GM23338 (cell line): ENCODE results near the gene AGAP1. TPM values are rescaled to one million over a fixed set of nuclear protein-coding genes. Genes with fewer than 3 reads are reported as not detected.

Experiments used
- ATAC-seq: fragments of 200-7000 bp; cut with Tn5 transposase; 3 replicates; pipeline ENCODE4 v1.9.1; 2020
- DNase-seq: peaks from one replicate; pipeline ENCODE4 v3.0.0-alpha.2; 2015; ENCODE audit warnings: low spot score
- H2AFZ ChIP-seq: fragments of 200-600 bp; sonication (generic); 2 replicates; pipeline ENCODE4 v1.8.0; 2016; ENCODE audit warnings: antibody characterized with exemption, mild to moderate bottlenecking, moderate library complexity
- H3F3A ChIP-seq: fragments of 200-600 bp; sonication (generic); replicated peaks from 2 replicates; pipeline ENCODE4 v1.8.0; 2017; ENCODE audit warnings: antibody characterized with exemption, mixed run types, low read depth
- H3K27ac ChIP-seq: fragments of 200-600 bp; sonication (generic); 2 replicates; pipeline ENCODE4 v1.6.1; 2016; ENCODE audit warnings: low read depth
- H3K27me3 ChIP-seq: fragments of 200-600 bp; sonication (generic); 2 replicates; pipeline ENCODE4 v1.8.0; 2016; ENCODE audit warnings: mild to moderate bottlenecking, mixed run types, moderate library complexity; ENCODE audit not compliant: insufficient read depth
- H3K36me3 ChIP-seq: fragments of 200-600 bp; sonication (generic); 2 replicates; pipeline ENCODE4 v1.8.0; 2016; ENCODE audit warnings: mild to moderate bottlenecking; ENCODE audit not compliant: insufficient read depth
- H3K4me1 ChIP-seq: fragments of 200-600 bp; sonication (generic); 2 replicates; pipeline ENCODE4 v1.8.0; 2016; ENCODE audit warnings: mild to moderate bottlenecking, moderate library complexity; ENCODE audit not compliant: insufficient read depth
- H3K4me2 ChIP-seq: fragments of 200-600 bp; sonication (generic); 2 replicates; pipeline ENCODE4 v1.7.1; 2017; ENCODE audit warnings: mixed run types
- H3K4me3 ChIP-seq: fragments of 200-600 bp; sonication (generic); 2 replicates; pipeline ENCODE4 v1.6.1; 2016; ENCODE audit warnings: mixed run types
- H3K79me2 ChIP-seq: fragments of 200-600 bp; sonication (generic); replicated peaks from 2 replicates; pipeline ENCODE4 v1.8.0; 2017; ENCODE audit warnings: mild to moderate bottlenecking; ENCODE audit not compliant: insufficient read depth
- H3K9me2 ChIP-seq: fragments of 200-600 bp; sonication (generic); 2 replicates; pipeline ENCODE4 v1.8.0; 2017; ENCODE audit not compliant: insufficient read depth
- H4K20me1 ChIP-seq: fragments of 200-600 bp; sonication (generic); replicated peaks from 2 replicates; pipeline ENCODE4 v1.8.0; 2017; ENCODE audit warnings: mild to moderate bottlenecking; ENCODE audit not compliant: insufficient read depth
- H3K27ac Mint-ChIP-seq: 2 replicates; pipeline ENCODE4 v1.8.0; 2020; ENCODE audit warnings: inconsistent platforms, mild to moderate bottlenecking, moderate library complexity, mixed read lengths
- H3K27me3 Mint-ChIP-seq: 3 replicates; pipeline ENCODE4 v1.8.0; 2022; ENCODE audit warnings: low read depth, mild to moderate bottlenecking, moderate library complexity, mixed read lengths, inconsistent platforms; ENCODE audit not compliant: insufficient read depth, poor library complexity
- H3K36me3 Mint-ChIP-seq: 3 replicates; pipeline ENCODE4 v1.8.0; 2021; ENCODE audit warnings: low read depth, mild to moderate bottlenecking, inconsistent platforms, moderate library complexity, mixed read lengths
- H3K4me1 Mint-ChIP-seq: 3 replicates; pipeline ENCODE4 v1.8.0; 2020; ENCODE audit warnings: mild to moderate bottlenecking, inconsistent platforms, mixed read lengths
- H3K4me3 Mint-ChIP-seq: 3 replicates; pipeline ENCODE4 v1.8.0; 2021; ENCODE audit warnings: moderate library complexity, mild to moderate bottlenecking, inconsistent platforms, mixed read lengths
- H3K9me3 Mint-ChIP-seq: 3 replicates; pipeline ENCODE4 v1.8.0; 2020; ENCODE audit warnings: moderate library complexity, mild to moderate bottlenecking, inconsistent platforms, mixed read lengths
- CREB1 ChIP-seq: fragments of 250-450 bp; sonication (Bioruptor Pico); IDR thresholded peaks from 2 replicates; pipeline ENCODE4 v1.5.0; 2020; ENCODE audit warnings: low read depth, mild to moderate bottlenecking, moderate library complexity
- EZH2 ChIP-seq: fragments of 200-600 bp; sonication (generic); IDR thresholded peaks from one replicate; pipeline ENCODE4 v1.8.0; 2017; ENCODE audit warnings: antibody characterized with exemption, mild to moderate bottlenecking, low read depth; ENCODE audit not compliant: unreplicated experiment
- EZH2phosphoT487 ChIP-seq: fragments of 200-600 bp; sonication (generic); IDR thresholded peaks from one replicate; pipeline ENCODE4 v1.8.1; 2018; ENCODE audit warnings: antibody characterized with exemption; ENCODE audit not compliant: unreplicated experiment
- JUNB ChIP-seq: IDR thresholded peaks from one replicate; pipeline ENCODE4 v1.6.1; 2016; ENCODE audit warnings: antibody characterized with exemption; ENCODE audit not compliant: unreplicated experiment
- NANOG ChIP-seq: IDR thresholded peaks from 2 replicates; pipeline ENCODE4 v1.6.1; 2016; ENCODE audit warnings: antibody characterized with exemption, borderline replicate concordance
- POLR2AphosphoS5 ChIP-seq: IDR thresholded peaks from 2 replicates; pipeline ENCODE4 v1.6.1; 2016; ENCODE audit warnings: antibody characterized with exemption, low read depth
- STAT1 ChIP-seq: IDR thresholded peaks from one replicate; pipeline ENCODE4 v1.6.1; 2016; ENCODE audit warnings: antibody characterized with exemption; ENCODE audit not compliant: unreplicated experiment
- ZNF114 ChIP-seq: fragments of 250-450 bp; sonication (Bioruptor Pico); IDR thresholded peaks from 2 replicates; pipeline ENCODE4 v1.5.0; 2020; ENCODE audit warnings: mild to moderate bottlenecking, moderate library complexity
- ZNF331 ChIP-seq: fragments of 250-450 bp; sonication (Bioruptor Pico); IDR thresholded peaks from 2 replicates; pipeline ENCODE4 v1.5.0; 2020; ENCODE audit warnings: low read depth, mild to moderate bottlenecking, moderate library complexity
- polyA plus RNA-seq: library from polyadenylated mRNA; unstranded; fragments of >200 nt; fragmentation: Nextera tagmentation; extraction: Ambion mirVana; gene quantifications from 2 replicates; pipeline ENCODE4 v1.2.1, GENCODE V29; 2016
- total RNA-seq: library from RNA; depleted of rRNA; stranded (reverse); fragments of >200 nt; shearing (Covaris generic); gene quantifications from 2 replicates; pipeline ENCODE4 v1.2.3, GENCODE V29; 2014
- TF ChIP-seq, protein P1 (sequence below): IDR thresholded peaks from one replicate; pipeline ENCODE4 v1.6.1; 2018; ENCODE audit warnings: antibody characterized with exemption; ENCODE audit not compliant: unreplicated experiment
- TF ChIP-seq, protein P2 (sequence below): IDR thresholded peaks from 2 replicates; pipeline ENCODE4 v1.6.1; 2016; ENCODE audit warnings: antibody characterized with exemption
- TF ChIP-seq, protein P3 (sequence below): fragments of 250-450 bp; sonication (Bioruptor Pico); IDR thresholded peaks from 2 replicates; pipeline ENCODE4 v1.5.0; 2020; ENCODE audit warnings: mild to moderate bottlenecking, moderate library complexity
- TF ChIP-seq, protein P4 (sequence below), 2 experiments: fragments of 200-600 bp in 1 of 2; sonication (generic) in 1 of 2; conservative IDR thresholded peaks; 2 replicates each; pipeline versions ENCODE4 v1.5.1 to v1.6.1; 2016 to 2017; ENCODE audit warnings: antibody characterized with exemption in 2 of 2, low read depth in 2 of 2, mild to moderate bottlenecking in 2 of 2, moderate library complexity in 1 of 2

The AGAP1 gene
- total and polyA plus RNA-seq, 2 experiments from 2014 or later = 13.3 to 27.9 TPM

DNA sequence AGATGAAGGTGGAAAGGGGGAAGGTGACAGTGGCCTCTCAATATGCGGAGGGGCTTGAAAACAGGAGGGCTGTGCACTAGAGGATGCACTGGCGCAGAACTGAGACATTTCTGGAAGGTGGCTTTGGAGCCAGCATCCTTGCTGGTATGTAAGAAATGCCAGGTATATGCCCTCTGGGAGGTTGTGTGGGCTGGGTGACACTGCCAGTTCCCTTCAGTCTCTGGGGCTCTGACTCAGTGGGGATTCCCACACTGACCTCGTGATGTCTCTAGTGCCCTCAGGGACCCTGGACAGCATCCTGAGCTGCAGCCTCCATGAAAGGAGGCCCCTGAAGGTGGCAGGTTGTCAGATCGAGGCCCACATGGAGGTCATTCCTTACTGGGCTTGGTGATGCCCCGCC lies 74.0 kb downstream of the AGAP1 start:
- no peak overlapping the region for H3K27ac Mint-ChIP-seq
- Histone ChIP-seq H4K20me1 (no peaks in the 10 kb centered on the region; the same call in 1 of the 2 replicates), H3K79me2 (peaks cover 88% of the 10 kb centered on the region), H3K4me1 (peaks cover 17% of the 10 kb centered on the region), H3K36me3 (no peaks in the 10 kb centered on the region), H3K4me3 (no peak overlapping the region), H3K9me2 (0 out of 2 replicates have a peak, but pooled peaks cover 4% of the 10 kb centered on the region), H3K4me2 (no peak overlapping the region), H3K27ac (no peak overlapping the region), H3K27me3 (no peaks in the 10 kb centered on the region), H3F3A (no peaks in the 10 kb centered on the region), H2AFZ (no peak overlapping the region)
- peaks cover 7% of the 10 kb centered on the region for H3K27me3 Mint-ChIP-seq
- ATAC-seq = no peak
- TF ChIP-seq, protein P1, sequence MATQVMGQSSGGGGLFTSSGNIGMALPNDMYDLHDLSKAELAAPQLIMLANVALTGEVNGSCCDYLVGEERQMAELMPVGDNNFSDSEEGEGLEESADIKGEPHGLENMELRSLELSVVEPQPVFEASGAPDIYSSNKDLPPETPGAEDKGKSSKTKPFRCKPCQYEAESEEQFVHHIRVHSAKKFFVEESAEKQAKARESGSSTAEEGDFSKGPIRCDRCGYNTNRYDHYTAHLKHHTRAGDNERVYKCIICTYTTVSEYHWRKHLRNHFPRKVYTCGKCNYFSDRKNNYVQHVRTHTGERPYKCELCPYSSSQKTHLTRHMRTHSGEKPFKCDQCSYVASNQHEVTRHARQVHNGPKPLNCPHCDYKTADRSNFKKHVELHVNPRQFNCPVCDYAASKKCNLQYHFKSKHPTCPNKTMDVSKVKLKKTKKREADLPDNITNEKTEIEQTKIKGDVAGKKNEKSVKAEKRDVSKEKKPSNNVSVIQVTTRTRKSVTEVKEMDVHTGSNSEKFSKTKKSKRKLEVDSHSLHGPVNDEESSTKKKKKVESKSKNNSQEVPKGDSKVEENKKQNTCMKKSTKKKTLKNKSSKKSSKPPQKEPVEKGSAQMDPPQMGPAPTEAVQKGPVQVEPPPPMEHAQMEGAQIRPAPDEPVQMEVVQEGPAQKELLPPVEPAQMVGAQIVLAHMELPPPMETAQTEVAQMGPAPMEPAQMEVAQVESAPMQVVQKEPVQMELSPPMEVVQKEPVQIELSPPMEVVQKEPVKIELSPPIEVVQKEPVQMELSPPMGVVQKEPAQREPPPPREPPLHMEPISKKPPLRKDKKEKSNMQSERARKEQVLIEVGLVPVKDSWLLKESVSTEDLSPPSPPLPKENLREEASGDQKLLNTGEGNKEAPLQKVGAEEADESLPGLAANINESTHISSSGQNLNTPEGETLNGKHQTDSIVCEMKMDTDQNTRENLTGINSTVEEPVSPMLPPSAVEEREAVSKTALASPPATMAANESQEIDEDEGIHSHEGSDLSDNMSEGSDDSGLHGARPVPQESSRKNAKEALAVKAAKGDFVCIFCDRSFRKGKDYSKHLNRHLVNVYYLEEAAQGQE = no peak
- TF ChIP-seq ZNF114 (CRISPR knock-in tag) (no peak), JUNB (no peak), CREB1 (no peak), EZH2phosphoT487 (no peak), EZH2 (no peak), ZNF331 (CRISPR knock-in tag) (no peak), POLR2AphosphoS5 (no peak), STAT1 (no peak), NANOG (no peak)
- TF ChIP-seq, protein P2, sequence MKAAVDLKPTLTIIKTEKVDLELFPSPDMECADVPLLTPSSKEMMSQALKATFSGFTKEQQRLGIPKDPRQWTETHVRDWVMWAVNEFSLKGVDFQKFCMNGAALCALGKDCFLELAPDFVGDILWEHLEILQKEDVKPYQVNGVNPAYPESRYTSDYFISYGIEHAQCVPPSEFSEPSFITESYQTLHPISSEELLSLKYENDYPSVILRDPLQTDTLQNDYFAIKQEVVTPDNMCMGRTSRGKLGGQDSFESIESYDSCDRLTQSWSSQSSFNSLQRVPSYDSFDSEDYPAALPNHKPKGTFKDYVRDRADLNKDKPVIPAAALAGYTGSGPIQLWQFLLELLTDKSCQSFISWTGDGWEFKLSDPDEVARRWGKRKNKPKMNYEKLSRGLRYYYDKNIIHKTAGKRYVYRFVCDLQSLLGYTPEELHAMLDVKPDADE = no peak
- TF ChIP-seq, protein P3, sequence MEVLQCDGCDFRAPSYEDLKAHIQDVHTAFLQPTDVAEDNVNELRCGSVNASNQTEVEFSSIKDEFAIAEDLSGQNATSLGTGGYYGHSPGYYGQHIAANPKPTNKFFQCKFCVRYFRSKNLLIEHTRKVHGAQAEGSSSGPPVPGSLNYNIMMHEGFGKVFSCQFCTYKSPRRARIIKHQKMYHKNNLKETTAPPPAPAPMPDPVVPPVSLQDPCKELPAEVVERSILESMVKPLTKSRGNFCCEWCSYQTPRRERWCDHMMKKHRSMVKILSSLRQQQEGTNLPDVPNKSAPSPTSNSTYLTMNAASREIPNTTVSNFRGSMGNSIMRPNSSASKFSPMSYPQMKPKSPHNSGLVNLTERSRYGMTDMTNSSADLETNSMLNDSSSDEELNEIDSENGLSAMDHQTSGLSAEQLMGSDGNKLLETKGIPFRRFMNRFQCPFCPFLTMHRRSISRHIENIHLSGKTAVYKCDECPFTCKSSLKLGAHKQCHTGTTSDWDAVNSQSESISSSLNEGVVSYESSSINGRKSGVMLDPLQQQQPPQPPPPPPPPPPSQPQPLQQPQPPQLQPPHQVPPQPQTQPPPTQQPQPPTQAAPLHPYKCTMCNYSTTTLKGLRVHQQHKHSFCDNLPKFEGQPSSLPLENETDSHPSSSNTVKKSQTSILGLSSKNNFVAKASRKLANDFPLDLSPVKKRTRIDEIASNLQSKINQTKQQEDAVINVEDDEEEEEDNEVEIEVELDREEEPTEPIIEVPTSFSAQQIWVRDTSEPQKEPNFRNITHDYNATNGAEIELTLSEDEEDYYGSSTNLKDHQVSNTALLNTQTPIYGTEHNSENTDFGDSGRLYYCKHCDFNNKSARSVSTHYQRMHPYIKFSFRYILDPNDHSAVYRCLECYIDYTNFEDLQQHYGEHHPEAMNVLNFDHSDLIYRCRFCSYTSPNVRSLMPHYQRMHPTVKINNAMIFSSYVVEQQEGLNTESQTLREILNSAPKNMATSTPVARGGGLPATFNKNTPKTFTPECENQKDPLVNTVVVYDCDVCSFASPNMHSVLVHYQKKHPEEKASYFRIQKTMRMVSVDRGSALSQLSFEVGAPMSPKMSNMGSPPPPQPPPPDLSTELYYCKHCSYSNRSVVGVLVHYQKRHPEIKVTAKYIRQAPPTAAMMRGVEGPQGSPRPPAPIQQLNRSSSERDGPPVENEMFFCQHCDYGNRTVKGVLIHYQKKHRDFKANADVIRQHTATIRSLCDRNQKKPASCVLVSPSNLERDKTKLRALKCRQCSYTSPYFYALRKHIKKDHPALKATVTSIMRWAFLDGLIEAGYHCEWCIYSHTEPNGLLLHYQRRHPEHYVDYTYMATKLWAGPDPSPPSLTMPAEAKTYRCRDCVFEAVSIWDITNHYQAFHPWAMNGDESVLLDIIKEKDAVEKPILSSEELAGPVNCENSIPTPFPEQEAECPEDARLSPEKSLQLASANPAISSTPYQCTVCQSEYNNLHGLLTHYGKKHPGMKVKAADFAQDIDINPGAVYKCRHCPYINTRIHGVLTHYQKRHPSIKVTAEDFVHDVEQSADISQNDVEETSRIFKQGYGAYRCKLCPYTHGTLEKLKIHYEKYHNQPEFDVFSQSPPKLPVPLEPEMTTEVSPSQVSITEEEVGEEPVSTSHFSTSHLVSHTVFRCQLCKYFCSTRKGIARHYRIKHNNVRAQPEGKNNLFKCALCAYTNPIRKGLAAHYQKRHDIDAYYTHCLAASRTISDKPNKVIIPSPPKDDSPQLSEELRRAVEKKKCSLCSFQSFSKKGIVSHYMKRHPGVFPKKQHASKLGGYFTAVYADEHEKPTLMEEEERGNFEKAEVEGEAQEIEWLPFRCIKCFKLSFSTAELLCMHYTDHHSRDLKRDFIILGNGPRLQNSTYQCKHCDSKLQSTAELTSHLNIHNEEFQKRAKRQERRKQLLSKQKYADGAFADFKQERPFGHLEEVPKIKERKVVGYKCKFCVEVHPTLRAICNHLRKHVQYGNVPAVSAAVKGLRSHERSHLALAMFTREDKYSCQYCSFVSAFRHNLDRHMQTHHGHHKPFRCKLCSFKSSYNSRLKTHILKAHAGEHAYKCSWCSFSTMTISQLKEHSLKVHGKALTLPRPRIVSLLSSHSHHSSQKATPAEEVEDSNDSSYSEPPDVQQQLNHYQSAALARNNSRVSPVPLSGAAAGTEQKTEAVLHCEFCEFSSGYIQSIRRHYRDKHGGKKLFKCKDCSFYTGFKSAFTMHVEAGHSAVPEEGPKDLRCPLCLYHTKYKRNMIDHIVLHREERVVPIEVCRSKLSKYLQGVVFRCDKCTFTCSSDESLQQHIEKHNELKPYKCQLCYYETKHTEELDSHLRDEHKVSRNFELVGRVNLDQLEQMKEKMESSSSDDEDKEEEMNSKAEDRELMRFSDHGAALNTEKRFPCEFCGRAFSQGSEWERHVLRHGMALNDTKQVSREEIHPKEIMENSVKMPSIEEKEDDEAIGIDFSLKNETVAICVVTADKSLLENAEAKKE (CRISPR knock-in tag) = no peak
- TF ChIP-seq, protein P4, sequence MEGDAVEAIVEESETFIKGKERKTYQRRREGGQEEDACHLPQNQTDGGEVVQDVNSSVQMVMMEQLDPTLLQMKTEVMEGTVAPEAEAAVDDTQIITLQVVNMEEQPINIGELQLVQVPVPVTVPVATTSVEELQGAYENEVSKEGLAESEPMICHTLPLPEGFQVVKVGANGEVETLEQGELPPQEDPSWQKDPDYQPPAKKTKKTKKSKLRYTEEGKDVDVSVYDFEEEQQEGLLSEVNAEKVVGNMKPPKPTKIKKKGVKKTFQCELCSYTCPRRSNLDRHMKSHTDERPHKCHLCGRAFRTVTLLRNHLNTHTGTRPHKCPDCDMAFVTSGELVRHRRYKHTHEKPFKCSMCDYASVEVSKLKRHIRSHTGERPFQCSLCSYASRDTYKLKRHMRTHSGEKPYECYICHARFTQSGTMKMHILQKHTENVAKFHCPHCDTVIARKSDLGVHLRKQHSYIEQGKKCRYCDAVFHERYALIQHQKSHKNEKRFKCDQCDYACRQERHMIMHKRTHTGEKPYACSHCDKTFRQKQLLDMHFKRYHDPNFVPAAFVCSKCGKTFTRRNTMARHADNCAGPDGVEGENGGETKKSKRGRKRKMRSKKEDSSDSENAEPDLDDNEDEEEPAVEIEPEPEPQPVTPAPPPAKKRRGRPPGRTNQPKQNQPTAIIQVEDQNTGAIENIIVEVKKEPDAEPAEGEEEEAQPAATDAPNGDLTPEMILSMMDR (conservative IDR thresholded peaks at IDR 0.05; ENCODE audit: low read depth in 2 of 2) = no peak
- H3K4me1 Mint-ChIP-seq = peaks cover 35% of the 10 kb centered on the region
- peaks cover 12% of the 10 kb centered on the region for H3K36me3 Mint-ChIP-seq
- H3K4me3 Mint-ChIP-seq = no peak overlapping the region
- DNase-seq = no peak
- peaks cover 8% of the 10 kb centered on the region for H3K9me3 Mint-ChIP-seq
